ENCODE measurements around the gene SETD3. TPM values are rescaled to one million over a fixed set of nuclear protein-coding genes. Genes with fewer than 3 reads are reported as not detected.

Gene SETD3
- total RNA-seq, 1 experiment from 2014 or later, result 46.9 TPM

GRCh38 chr14:99423434-99423833 lies 57.2 kb downstream of the SETD3 start:
- no peak for DNase-seq (ENCODE audit: low read depth)

- no peak for DNase-seq (ENCODE audit: low read depth)
Measured at GRCh38 chr14:99422228-99423010, 58.2 kb downstream of the SETD3 start.

- DNase-seq (ENCODE audit: low read depth), result no peak
Measured at GRCh38 chr14:99420711-99421110, 59.9 kb downstream of the SETD3 start.

GRCh38 chr14:99419905-99420304 lies 60.8 kb downstream of the SETD3 start:
- DNase-seq (ENCODE audit: low read depth), result no peak

- DNase-seq (ENCODE audit: low read depth), result no peak
Measured at GRCh38 chr14:99418242-99418641, 62.4 kb downstream of the SETD3 start.

GRCh38 chr14:99416909-99417308 lies 63.8 kb downstream of the SETD3 start:
- DNase-seq (ENCODE audit: low read depth), result no peak

- peak; percentile 73 for DNase-seq (ENCODE audit: low read depth)
Measured at GRCh38 chr14:99415496-99416281, 65.0 kb downstream of the SETD3 start.

- no peak for DNase-seq (ENCODE audit: low read depth)
Measured at GRCh38 chr14:99413911-99414310, 66.7 kb downstream of the SETD3 start.

- no peak for DNase-seq (ENCODE audit: low read depth)
Measured at GRCh38 chr14:99413172-99413571, 67.5 kb downstream of the SETD3 start.

GRCh38 chr14:99412117-99413061 lies 68.3 kb downstream of the SETD3 start:
- DNase-seq (ENCODE audit: low read depth), result no peak

- no peak for DNase-seq (ENCODE audit: low read depth)
Measured at GRCh38 chr14:99410019-99410418, 70.6 kb downstream of the SETD3 start.

- no peak for DNase-seq (ENCODE audit: low read depth)
Measured at GRCh38 chr14:99408971-99409289, 71.7 kb downstream of the SETD3 start.

- no peak for DNase-seq (ENCODE audit: low read depth)
Measured at GRCh38 chr14:99408286-99408970, 72.2 kb downstream of the SETD3 start.

- no peak for DNase-seq (ENCODE audit: low read depth)
Measured at GRCh38 chr14:99407416-99407815, 73.2 kb downstream of the SETD3 start.

GRCh38 chr14:99402950-99403349 lies 77.7 kb downstream of the SETD3 start:
- DNase-seq (ENCODE audit: low read depth), result no peak

GRCh38 chr14:99402285-99402648 lies 78.4 kb downstream of the SETD3 start:
- no peak for DNase-seq (ENCODE audit: low read depth)

- DNase-seq (ENCODE audit: low read depth), result no peak
Measured at GRCh38 chr14:99401621-99402284, 78.9 kb downstream of the SETD3 start.

GRCh38 chr14:99401211-99401610 lies 79.4 kb downstream of the SETD3 start:
- DNase-seq (ENCODE audit: low read depth), result no peak

GRCh38 chr14:99397698-99398097 lies 83.0 kb downstream of the SETD3 start:
- DNase-seq (ENCODE audit: low read depth), result no peak

- DNase-seq (ENCODE audit: low read depth), result peak; percentile 79
Measured at GRCh38 chr14:99395909-99396530, 84.6 kb downstream of the SETD3 start.
